Fibroblast of the aortic adventitia (primary cell): Measurements from ENCODE around the gene PDAP1. TPM values are rescaled to one million over a fixed set of nuclear protein-coding genes. Genes with fewer than 3 reads are reported as not detected.

Experiments used
- DNase-seq: peaks from one replicate; pipeline ENCODE4 v3.0.0-alpha.2; 2010; ENCODE audit warnings: low read depth
- H3K4me3 ChIP-seq: 2 replicates; pipeline ENCODE4 v1.5.1; 2011; ENCODE audit warnings: low read depth, mild to moderate bottlenecking, control low read depth, low read length, moderate library complexity
- CTCF ChIP-seq: IDR thresholded peaks from 2 replicates; pipeline ENCODE4 v1.5.1; 2011; ENCODE audit warnings: mild to moderate bottlenecking, low read length, control low read depth, inconsistent platforms; ENCODE audit not compliant: insufficient read depth
- total RNA-seq: library from RNA; depleted of rRNA; stranded (reverse); fragments of >200 nt; gene quantifications from 2 replicates; pipeline ENCODE4 v1.2.3, GENCODE V29; 2012; ENCODE audit warnings: low replicate concordance

Gene PDAP1
- total RNA-seq, 1 donor: 66.9 TPM

- TF ChIP-seq CTCF: no peak
- H3K4me3 ChIP-seq: no peak overlapping the region
- DNase-seq: no peak
Observed at GRCh38 chr7:99424932-99425730, 16.7 kb upstream of the PDAP1 start.

DNA sequence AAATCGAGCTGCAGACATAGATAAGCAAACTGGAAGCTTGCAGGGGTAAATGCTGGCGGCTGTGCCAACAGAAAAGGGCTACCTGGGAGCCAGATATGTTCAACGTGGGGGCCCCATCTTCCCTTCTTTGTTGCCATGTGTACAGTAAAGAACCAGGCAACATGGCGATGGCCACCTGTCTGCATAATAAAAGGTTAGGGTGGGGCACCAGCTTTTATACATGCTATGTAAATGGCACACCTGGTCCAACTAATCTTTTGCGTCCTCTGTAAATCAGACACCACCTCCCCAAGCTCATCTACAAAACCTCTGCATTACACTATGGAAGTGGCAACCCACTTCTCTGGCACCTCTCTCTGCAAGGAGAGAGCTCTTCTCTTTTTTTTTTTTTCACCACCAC, 14.2 kb upstream of the PDAP1 start:
- no peak for TF ChIP-seq CTCF
- DNase-seq: no peak
- H3K4me3 ChIP-seq: no peak overlapping the region

GRCh38 chr7:99422186-99422585, 13.8 kb upstream of the PDAP1 start:
- DNase-seq: no peak
- H3K4me3 ChIP-seq: no peak overlapping the region
- TF ChIP-seq CTCF: no peak

DNA sequence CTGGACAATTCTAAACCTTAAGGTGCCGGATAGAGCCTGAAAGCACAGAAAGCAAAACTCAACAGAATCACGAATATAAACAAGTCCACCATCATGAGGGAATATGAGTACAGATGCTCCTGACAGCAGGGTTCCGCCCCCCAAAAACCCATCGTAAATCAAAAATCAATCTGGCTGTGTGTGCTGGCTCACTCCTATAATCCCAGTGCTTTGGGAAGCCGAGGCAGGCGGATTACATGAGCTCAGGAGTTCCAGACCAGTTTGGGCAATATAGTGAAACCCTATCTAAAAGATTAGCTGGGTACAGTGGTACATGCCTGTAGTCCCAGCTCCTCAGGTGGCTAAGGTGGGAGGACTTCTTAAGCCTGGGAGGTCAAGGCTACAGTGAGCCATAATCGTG, 12.6 kb upstream of the PDAP1 start:
- no peak for DNase-seq
- TF ChIP-seq CTCF: no peak
- H3K4me3 ChIP-seq: no peak overlapping the region

GRCh38 chr7:99420213-99420612, 11.8 kb upstream of the PDAP1 start:
- no peak overlapping the region for H3K4me3 ChIP-seq
- DNase-seq: no peak
- no peak for TF ChIP-seq CTCF

DNA sequence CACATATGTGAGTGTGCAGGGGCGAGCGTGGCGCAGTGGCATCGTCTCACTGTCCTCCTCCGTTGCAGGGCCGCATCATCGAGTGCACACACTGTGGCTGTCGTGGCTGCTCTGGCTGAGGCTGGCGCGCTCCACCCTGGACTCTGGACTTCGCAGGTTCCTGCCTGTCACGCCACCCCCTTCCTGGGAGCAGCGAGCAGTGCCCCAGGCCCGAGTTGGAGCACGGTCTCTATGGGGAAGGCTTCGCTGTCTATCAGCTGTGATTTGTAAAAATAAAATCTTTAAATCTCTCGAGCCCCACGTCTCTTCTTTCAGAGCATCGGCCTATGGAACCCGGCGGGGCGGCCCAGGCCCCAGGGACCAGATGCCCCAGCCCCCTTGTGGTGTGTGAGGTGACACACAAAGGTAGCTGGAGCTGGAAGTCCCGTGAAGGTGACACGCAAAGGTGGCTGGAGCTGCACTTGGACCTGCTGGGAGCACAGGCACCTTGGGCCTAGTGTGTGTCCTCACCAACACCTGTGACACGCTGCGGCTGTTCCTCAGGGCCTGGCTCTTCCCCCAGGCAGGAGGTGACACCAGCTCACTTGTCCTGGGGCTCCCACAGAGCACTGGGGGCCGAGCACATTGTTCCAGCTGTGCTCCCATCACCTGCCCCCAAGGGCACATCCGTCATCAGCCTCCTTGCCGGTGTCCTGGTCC, 11.1 kb upstream of the PDAP1 start:
- no peak for DNase-seq
- H3K4me3 ChIP-seq: no peak overlapping the region
- no peak for TF ChIP-seq CTCF
